OCI-LY3 (cell line): Measurements from ENCODE around the gene GID8.

ENCODE experiments used
- EZH2phosphoT487 ChIP-seq: fragments of 200-600 bp; shearing (Covaris generic); IDR thresholded peaks from 2 replicates; pipeline ENCODE4 v1.6.1; 2018; ENCODE audit warnings: antibody characterized with exemption, mixed run types, low read depth
- TF ChIP-seq, protein P1 (sequence below): fragments of 200-600, 300-600 bp; sonication (generic); IDR thresholded peaks from 2 replicates; pipeline ENCODE4 v1.5.1; 2014; ENCODE audit warnings: antibody characterized with exemption, low read length, low read depth

DNA sequence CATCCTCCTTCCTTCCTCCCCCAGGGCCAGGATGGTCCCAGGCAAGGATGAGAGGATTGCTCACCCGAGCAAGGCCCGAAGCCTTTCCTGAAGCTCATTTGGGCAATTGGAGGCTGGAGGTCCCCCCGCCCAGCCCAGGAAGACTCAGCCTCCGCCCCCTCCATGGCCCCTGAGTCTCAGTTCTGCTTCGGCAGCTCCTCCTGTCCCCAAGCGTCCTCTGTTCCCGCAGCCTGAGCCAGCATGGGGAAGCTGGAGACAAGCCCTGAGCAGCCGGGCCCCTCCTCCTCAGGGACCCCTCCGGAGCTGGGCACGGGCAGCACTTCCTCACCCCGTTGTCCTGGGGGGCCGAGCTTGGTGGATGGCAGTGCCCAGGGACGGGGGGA is 40.6 kb downstream of the GID8 start:
- TF ChIP-seq, protein P1, sequence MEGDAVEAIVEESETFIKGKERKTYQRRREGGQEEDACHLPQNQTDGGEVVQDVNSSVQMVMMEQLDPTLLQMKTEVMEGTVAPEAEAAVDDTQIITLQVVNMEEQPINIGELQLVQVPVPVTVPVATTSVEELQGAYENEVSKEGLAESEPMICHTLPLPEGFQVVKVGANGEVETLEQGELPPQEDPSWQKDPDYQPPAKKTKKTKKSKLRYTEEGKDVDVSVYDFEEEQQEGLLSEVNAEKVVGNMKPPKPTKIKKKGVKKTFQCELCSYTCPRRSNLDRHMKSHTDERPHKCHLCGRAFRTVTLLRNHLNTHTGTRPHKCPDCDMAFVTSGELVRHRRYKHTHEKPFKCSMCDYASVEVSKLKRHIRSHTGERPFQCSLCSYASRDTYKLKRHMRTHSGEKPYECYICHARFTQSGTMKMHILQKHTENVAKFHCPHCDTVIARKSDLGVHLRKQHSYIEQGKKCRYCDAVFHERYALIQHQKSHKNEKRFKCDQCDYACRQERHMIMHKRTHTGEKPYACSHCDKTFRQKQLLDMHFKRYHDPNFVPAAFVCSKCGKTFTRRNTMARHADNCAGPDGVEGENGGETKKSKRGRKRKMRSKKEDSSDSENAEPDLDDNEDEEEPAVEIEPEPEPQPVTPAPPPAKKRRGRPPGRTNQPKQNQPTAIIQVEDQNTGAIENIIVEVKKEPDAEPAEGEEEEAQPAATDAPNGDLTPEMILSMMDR, result no peak
- TF ChIP-seq EZH2phosphoT487, result no peak
